Testis (tissue), 2 donors: ENCODE measurements around the gene IL1RAPL1.
"Not testable (repeated sequence)": the region's sequence is repeated elsewhere in the genome, so short reads cannot be mapped to it uniquely, and the experiment has no call there.

Experiments used
- CTCF ChIP-seq, 3 experiments: fragments of 450-650 bp in 2 of 3; fragments of 200-600 bp in 1 of 3; sonication (generic) in 1 of 3; IDR thresholded peaks; one replicate each; pipeline ENCODE4 v1.5.1; 2016 to 2019; ENCODE audit warnings: antibody characterized with exemption in 3 of 3, mild to moderate bottlenecking in 2 of 3, moderate library complexity in 1 of 3
- POLR2A ChIP-seq: fragments of 450-650 bp; IDR thresholded peaks from one replicate; pipeline ENCODE4 v1.6.1; 2017; ENCODE audit warnings: antibody characterized with exemption, mild to moderate bottlenecking, moderate library complexity

GRCh38 chrX:28766561-28766960 lies 179.3 kb downstream of the IL1RAPL1 start:
- not testable (repeated sequence) for TF ChIP-seq CTCF (IDR thresholded peaks at IDR 0.05); POLR2A
